22Rv1 (cell line): ENCODE results near the gene ZFTA.

Source experiments
- CTCF ChIP-seq: fragments of 450-650 bp; IDR thresholded peaks from 2 replicates; pipeline ENCODE4 v1.5.1; 2017; ENCODE audit warnings: mild to moderate bottlenecking
- ZFX ChIP-seq: fragments of 450-650 bp; IDR thresholded peaks from 2 replicates; pipeline ENCODE4 v1.6.1; 2017; ENCODE audit warnings: antibody characterized with exemption, borderline replicate concordance

GRCh38 chr11:63805844-63806415, 37.4 kb upstream of the ZFTA start:
- TF ChIP-seq CTCF (no peak), ZFX (no peak)
